ENCODE measurements around the gene ARID1B. TPM values are rescaled to one million over a fixed set of nuclear protein-coding genes. Genes with fewer than 3 reads are reported as not detected.

ARID1B gene
- total and polyA plus RNA-seq, 10 of the 15 experiments (the other 5 are each of a cell fraction or from before 2014, with no cell fraction given) = 24.7 to 133 (median 54.6) TPM

DNA sequence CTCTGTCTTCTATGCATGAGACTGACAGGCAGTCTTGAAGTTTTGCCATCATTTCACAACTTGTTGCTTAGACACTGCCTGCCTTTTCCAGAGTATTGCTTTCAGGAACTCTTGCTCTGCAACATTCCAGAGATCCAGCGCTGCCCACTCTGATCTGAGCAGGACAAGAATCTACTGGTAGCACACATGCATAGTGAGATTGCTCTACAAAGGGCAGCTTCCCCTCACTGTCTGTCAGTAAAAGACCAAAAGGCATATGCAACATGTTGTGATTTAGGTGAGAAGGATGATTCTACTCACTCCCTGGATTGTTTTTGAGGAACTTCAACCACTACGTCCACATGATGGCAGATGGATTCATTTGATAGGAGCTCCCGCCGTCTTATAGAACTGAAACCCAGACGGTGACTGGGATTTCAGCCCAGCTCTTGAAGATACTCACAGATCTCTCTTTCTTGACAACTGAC is 259.1 kb downstream of the ARID1B start:
- no peak for DNase-seq (ENCODE audit: low read depth, low spot score)
- 98% methylated on average over 5 of the region's 5 CpGs for WGBS (ENCODE audit: insufficient coverage, insufficient replicate concordance, low lambda C conversion rate, missing lambda C conversion rate)
- H3K4me2 ChIP-seq (ENCODE audit: control insufficient read depth, insufficient read depth) = no peak overlapping the region
- H3K27me3 ChIP-seq (replicated peaks in 1 of 2; ENCODE audit: control insufficient read depth in 2 of 2, insufficient read depth in 2 of 2, low read length in 1 of 2) = no peaks in the 10 kb centered on the region
- no peaks in the 10 kb centered on the region for H3K9me3 ChIP-seq (replicated peaks; ENCODE audit: control insufficient read depth, insufficient read depth, low read length)
- H3K27ac ChIP-seq (ENCODE audit: control insufficient read depth, insufficient read depth) = no peak overlapping the region
- H3K4me3 ChIP-seq = no peak overlapping the region
- ChIA-PET POLR2A (no interaction called here), RAD21 (ENCODE audit: unreplicated experiment) (interaction anchor here (1.2 kb wide), 1 partner anchor 187 kb away, joined by 3 read pairs; no protein-coding TSS in a partner anchor), CTCF (interaction anchor here (0.6 to 1.5 kb wide), 3 partner anchors 10 to 88 kb away, joined by 3 to 6 read pairs (median 4); no protein-coding TSS in a partner anchor), SMC1A (ENCODE audit: uncharacterized antibody, unreplicated experiment) (interaction anchor here (0.9 to 2.3 kb wide), 5 partner anchors 9 to 151 kb away, joined by 3 to 18 read pairs (median 3); no protein-coding TSS in a partner anchor)
- H4K20me1 ChIP-seq (ENCODE audit: control insufficient read depth, insufficient read depth) = 0 out of 2 replicates have a peak, but pooled peaks cover 2% of the 10 kb centered on the region
- no peaks in the 10 kb centered on the region for H3K4me1 ChIP-seq (ENCODE audit: control insufficient read depth, insufficient read depth, low read length)
- no peak overlapping the region for H2AFZ ChIP-seq (ENCODE audit: control insufficient read depth, low read depth, low read length)
- no TSS peak for BruUV-seq (replicated peaks)
- TF ChIP-seq ZBTB40 (IDR thresholded peaks at IDR 0.05; ENCODE audit: borderline replicate concordance) = no peak
- H3K36me3 ChIP-seq (ENCODE audit: control insufficient read depth in 2 of 2, insufficient read depth in 2 of 2, low read length in 1 of 2) = peaks cover 3 to 7% of the 10 kb centered on the region in 2 experiments; a peak in 3 of 4 replicates
- no peak for ATAC-seq
- H3K79me2 ChIP-seq (ENCODE audit: control insufficient read depth, insufficient read depth, low read length) = peaks cover 50% of the 10 kb centered on the region
- no peak overlapping the region for H3K9ac ChIP-seq (ENCODE audit: control insufficient read depth, insufficient read depth, low read length)
- intact Hi-C loops (cut with micrococcal nuclease; ENCODE audit: unreplicated experiment) (loop anchor here (10.0 kb wide), 2 partner anchors 149 to 239 kb away; no protein-coding TSS in a partner anchor), in situ Hi-C loops (cut with MboI) (no loop called here)
- FAIRE-seq = no peak

Measured in GM12878 (cell line).